HepG2 (cell line): ENCODE data around the gene DNPH1. TPM values are rescaled to one million over a fixed set of nuclear protein-coding genes. Genes with fewer than 3 reads are reported as not detected.

Experiments
- CBX5 ChIP-seq: sonication (generic); formaldehyde crosslinking; IDR thresholded peaks from 2 replicates; pipeline ENCODE4 v1.4.0; 2020; ENCODE audit warnings: missing genetic modification reagents, borderline replicate concordance
- CTCF ChIP-seq: sonication (generic); formaldehyde crosslinking; IDR thresholded peaks from 2 replicates; pipeline ENCODE4 v1.5.0; 2020; ENCODE audit warnings: mild to moderate bottlenecking, missing genetic modification reagents, moderate library complexity
- FOSL2 ChIP-seq: sonication (generic); formaldehyde crosslinking; IDR thresholded peaks from 2 replicates; pipeline ENCODE4 v1.4.0; 2020; ENCODE audit warnings: missing genetic modification reagents
- GABPA ChIP-seq, 2 experiments: IDR thresholded peaks; 2 replicates each; pipeline ENCODE4 v1.6.1; 2011 to 2016; ENCODE audit warnings: low read depth in 2 of 2, low read length in 1 of 2, missing biosample characterization in 1 of 2, missing genetic modification characterization in 1 of 2
- HNRNPK ChIP-seq: fragments of 200-400 bp; formaldehyde crosslinking; IDR thresholded peaks from 2 replicates; pipeline ENCODE4 v1.6.1; 2018; ENCODE audit warnings: low read length, low read depth, moderate library complexity, mild to moderate bottlenecking; ENCODE audit not compliant: poor library complexity, severe bottlenecking
- HNRNPL ChIP-seq: fragments of 200-400 bp; formaldehyde crosslinking; IDR thresholded peaks from 2 replicates; pipeline ENCODE4 v1.6.1; 2017; ENCODE audit warnings: mild to moderate bottlenecking, low read depth, low read length
- HNRNPLL ChIP-seq: fragments of 200-400 bp; formaldehyde crosslinking; IDR thresholded peaks from 2 replicates; pipeline ENCODE4 v1.6.1; 2017; ENCODE audit warnings: mild to moderate bottlenecking, low read depth, low read length; ENCODE audit not compliant: poor library complexity, severe bottlenecking
- MIXL1 ChIP-seq: IDR thresholded peaks from 2 replicates; pipeline ENCODE4 v1.6.1; 2016
- MTA1 ChIP-seq: sonication (generic); formaldehyde crosslinking; IDR thresholded peaks from 2 replicates; pipeline ENCODE4 v1.4.0; 2020; ENCODE audit warnings: missing genetic modification reagents, mild to moderate bottlenecking, borderline replicate concordance
- POLR2AphosphoS2 ChIP-seq: IDR thresholded peaks from 2 replicates; pipeline ENCODE4 v1.6.1; 2011; ENCODE audit warnings: low read depth, low read length, improper control_type of control experiment
- RXRA ChIP-seq: sonication (generic); formaldehyde crosslinking; IDR thresholded peaks from 2 replicates; pipeline ENCODE4 v1.5.1; 2020; ENCODE audit warnings: missing genetic modification reagents
- TFDP2 ChIP-seq: sonication (generic); formaldehyde crosslinking; IDR thresholded peaks from 2 replicates; pipeline ENCODE4 v1.4.0; 2020; ENCODE audit warnings: missing genetic modification reagents
- THAP9 ChIP-seq: sonication (generic); formaldehyde crosslinking; IDR thresholded peaks from 2 replicates; pipeline ENCODE4; 2020; ENCODE audit warnings: missing genetic modification reagents, mild to moderate bottlenecking, borderline replicate concordance
- ZNF329 ChIP-seq: sonication (generic); formaldehyde crosslinking; IDR thresholded peaks from 2 replicates; pipeline ENCODE4 v1.9.0; 2021; ENCODE audit warnings: low read depth, mild to moderate bottlenecking, missing genetic modification reagents
- polyA plus RNA-seq, 8 experiments: library from polyadenylated mRNA; depleted of rRNA in 3 of 8; stranded (reverse) in 7 of 8; unstranded in 1 of 8; fragments of >200 nt; fragmentation: Illumina TruSeq in 4 of 8; extraction: Trizol in 4 of 8; gene quantifications; 2 replicates each; pipeline versions ENCODE4 v1.2.1 to v1.2.3, GENCODE V29; 2011 to 2016; ENCODE audit warnings: low read depth in 4 of 8, missing spikeins in 1 of 8, mixed read lengths in 1 of 8; ENCODE audit not compliant: insufficient read depth in 1 of 8
- total RNA-seq, 5 experiments: library from RNA; depleted of rRNA; stranded (reverse); fragments of >200 nt; fragmentation: Illumina TruSeq; extraction: Trizol; gene quantifications; 2 replicates each; pipeline ENCODE4 v1.2.3, GENCODE V29; 2016; ENCODE audit warnings: low read depth in 1 of 5
- TF ChIP-seq, protein P1 (sequence below): sonication (generic); formaldehyde crosslinking; IDR thresholded peaks from 2 replicates; pipeline ENCODE4 v1.4.0; 2020; ENCODE audit warnings: missing genetic modification reagents
- TF ChIP-seq, protein P2 (sequence below): sonication (generic); IDR thresholded peaks from 2 replicates; pipeline ENCODE4 v1.6.1; 2016; ENCODE audit warnings: low read depth, borderline replicate concordance
- TF ChIP-seq, protein P3 (sequence below), 2 experiments: fragments of 450-650 bp in 1 of 2; sonication (generic) in 1 of 2; formaldehyde crosslinking; IDR thresholded peaks; 2 replicates each; pipeline versions ENCODE4 v1.5.0 to v1.8.0; 2020 to 2022; ENCODE audit warnings: mild to moderate bottlenecking in 1 of 2, missing genetic modification reagents in 1 of 2

Gene DNPH1
- total and polyA plus RNA-seq, 2 of the 13 experiments (the other 11 are each of a cell fraction or from before 2014, with no cell fraction given): 56.5 to 75.1 TPM

DNA sequence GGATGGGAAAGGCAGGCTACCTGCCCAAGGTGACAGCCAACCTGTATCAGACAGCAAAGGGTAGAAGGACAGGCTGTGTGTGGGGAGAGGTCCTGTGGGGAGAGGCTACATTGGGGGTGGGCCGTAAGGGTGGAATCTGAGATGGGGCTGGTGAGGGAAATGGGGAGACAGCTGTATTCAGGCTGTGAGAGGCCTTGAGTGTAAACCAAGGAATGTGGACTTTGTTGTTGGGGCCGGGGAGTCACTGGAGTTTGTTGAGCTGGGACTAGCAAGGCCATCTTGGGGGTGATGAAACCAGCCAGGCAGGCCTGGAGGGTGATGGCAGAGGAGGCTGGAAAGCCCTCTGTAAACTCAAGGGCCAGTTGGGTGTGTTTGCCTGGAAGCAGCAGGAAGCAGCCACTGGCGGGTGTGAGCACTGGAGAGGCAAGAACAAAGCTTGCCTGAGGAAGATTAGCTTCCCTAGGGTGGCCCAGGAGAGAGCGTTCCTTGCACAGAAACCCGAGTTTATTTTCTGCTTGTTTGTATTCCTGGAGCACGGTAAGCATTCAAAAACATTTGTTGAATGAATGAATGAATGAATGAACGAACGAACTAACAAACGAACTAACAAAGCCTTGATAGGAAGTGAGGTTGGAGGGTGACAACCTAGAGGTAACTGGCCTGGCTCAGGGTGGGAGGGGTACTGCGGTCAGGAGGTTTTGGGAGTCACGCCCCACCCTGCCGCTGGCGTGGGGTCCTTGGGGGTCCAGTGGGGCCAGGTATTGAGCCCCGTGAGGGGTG is 32.9 kb upstream of the DNPH1 start (continued):
- TF ChIP-seq, protein P1, sequence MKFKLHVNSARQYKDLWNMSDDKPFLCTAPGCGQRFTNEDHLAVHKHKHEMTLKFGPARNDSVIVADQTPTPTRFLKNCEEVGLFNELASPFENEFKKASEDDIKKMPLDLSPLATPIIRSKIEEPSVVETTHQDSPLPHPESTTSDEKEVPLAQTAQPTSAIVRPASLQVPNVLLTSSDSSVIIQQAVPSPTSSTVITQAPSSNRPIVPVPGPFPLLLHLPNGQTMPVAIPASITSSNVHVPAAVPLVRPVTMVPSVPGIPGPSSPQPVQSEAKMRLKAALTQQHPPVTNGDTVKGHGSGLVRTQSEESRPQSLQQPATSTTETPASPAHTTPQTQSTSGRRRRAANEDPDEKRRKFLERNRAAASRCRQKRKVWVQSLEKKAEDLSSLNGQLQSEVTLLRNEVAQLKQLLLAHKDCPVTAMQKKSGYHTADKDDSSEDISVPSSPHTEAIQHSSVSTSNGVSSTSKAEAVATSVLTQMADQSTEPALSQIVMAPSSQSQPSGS (CRISPR knock-in tag): peak; percentile 40
- TF ChIP-seq MIXL1 (CRISPR knock-in tag) (no peak), CTCF (0 out of 2 replicates have a peak, but pooled peaks have one; percentile 16), FOSL2 (CRISPR knock-in tag) (peak; percentile 42; the same call in 1 of the 2 replicates), POLR2AphosphoS2 (no peak), HNRNPLL (no peak), HNRNPK (no peak), HNRNPL (no peak), TFDP2 (CRISPR knock-in tag) (0 out of 2 replicates have a peak, but pooled peaks have one; percentile 27), GABPA (IDR thresholded peaks at IDR 0.05; ENCODE audit: low read depth, low read length) (no peak), GABPA (CRISPR knock-in tag; IDR thresholded peaks at IDR 0.05; ENCODE audit: low read depth) (no peak), CBX5 (CRISPR knock-in tag) (0 out of 2 replicates have a peak, but pooled peaks have one; percentile 44), RXRA (CRISPR knock-in tag) (peak; percentile 34; the same call in 1 of the 2 replicates), THAP9 (CRISPR knock-in tag) (peak; percentile 21; the same call in 1 of the 2 replicates), MTA1 (CRISPR knock-in tag) (0 out of 2 replicates have a peak, but pooled peaks have one; percentile 38), ZNF329 (CRISPR knock-in tag) (no peak)
- TF ChIP-seq, protein P2, sequence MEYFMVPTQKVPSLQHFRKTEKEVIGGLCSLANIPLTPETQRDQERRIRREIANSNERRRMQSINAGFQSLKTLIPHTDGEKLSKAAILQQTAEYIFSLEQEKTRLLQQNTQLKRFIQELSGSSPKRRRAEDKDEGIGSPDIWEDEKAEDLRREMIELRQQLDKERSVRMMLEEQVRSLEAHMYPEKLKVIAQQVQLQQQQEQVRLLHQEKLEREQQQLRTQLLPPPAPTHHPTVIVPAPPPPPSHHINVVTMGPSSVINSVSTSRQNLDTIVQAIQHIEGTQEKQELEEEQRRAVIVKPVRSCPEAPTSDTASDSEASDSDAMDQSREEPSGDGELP: peak; percentile 19; the same call in 1 of the 2 replicates
- TF ChIP-seq, protein P3, sequence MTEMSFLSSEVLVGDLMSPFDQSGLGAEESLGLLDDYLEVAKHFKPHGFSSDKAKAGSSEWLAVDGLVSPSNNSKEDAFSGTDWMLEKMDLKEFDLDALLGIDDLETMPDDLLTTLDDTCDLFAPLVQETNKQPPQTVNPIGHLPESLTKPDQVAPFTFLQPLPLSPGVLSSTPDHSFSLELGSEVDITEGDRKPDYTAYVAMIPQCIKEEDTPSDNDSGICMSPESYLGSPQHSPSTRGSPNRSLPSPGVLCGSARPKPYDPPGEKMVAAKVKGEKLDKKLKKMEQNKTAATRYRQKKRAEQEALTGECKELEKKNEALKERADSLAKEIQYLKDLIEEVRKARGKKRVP (CRISPR knock-in tag; IDR thresholded peaks at IDR 0.05): peak in 1 of 2 experiments; percentile 82; a peak in 2 of 4 replicates
